ENCODE results near the gene PAK2.
A peak's percentile ranks its signal among the peaks of the same experiment; 100 is the strongest.
"Not testable (repeated sequence)": the region's sequence is repeated elsewhere in the genome, so short reads cannot be mapped to it uniquely, and the experiment has no call there.

The PAK2 gene

GRCh38 chr3:196739671-196740480 lies at the start of gene PAK2:
Gene PAK2, plus strand, starts transcription at chr3:196739857. Its CDS starts 42,790 bp downstream, at chr3:196782647.
- peak; percentile 89 for DNase-seq

GRCh38 chr3:196689941-196690660 lies 49.6 kb upstream of the PAK2 start:
- no peak for DNase-seq

GRCh38 chr3:196691386-196691785 lies 48.3 kb upstream of the PAK2 start:
- no peak for DNase-seq

GRCh38 chr3:196694202-196694638 lies 45.4 kb upstream of the PAK2 start:
- no peak for DNase-seq

- DNase-seq, result peak; percentile 9
Measured at GRCh38 chr3:196694941-196695848, 44.5 kb upstream of the PAK2 start.

GRCh38 chr3:196695849-196696226 lies 43.8 kb upstream of the PAK2 start:
- DNase-seq, result no peak

- DNase-seq, result no peak
Measured at GRCh38 chr3:196697270-196697669, 42.4 kb upstream of the PAK2 start.

- no peak for DNase-seq
Measured at GRCh38 chr3:196699749-196700148, 39.9 kb upstream of the PAK2 start.

- no peak for DNase-seq
Measured at GRCh38 chr3:196700801-196701200, 38.9 kb upstream of the PAK2 start.

- DNase-seq, result no peak
Measured at GRCh38 chr3:196706327-196706726, 33.3 kb upstream of the PAK2 start.

- no peak for DNase-seq
Measured at GRCh38 chr3:196706731-196707130, 32.9 kb upstream of the PAK2 start.

- DNase-seq, result no peak
Measured at GRCh38 chr3:196707566-196707965, 32.1 kb upstream of the PAK2 start.

- no peak for DNase-seq
Measured at GRCh38 chr3:196708467-196708866, 31.2 kb upstream of the PAK2 start.

GRCh38 chr3:196711838-196712513 lies 27.7 kb upstream of the PAK2 start, which contains the start of the genes CEP19 and PIGX:
Gene CEP19, minus strand, starts transcription at chr3:196712250. Its CDS starts 3,593 bp downstream, at chr3:196708657.
Gene PIGX, plus strand, starts transcription at chr3:196712377.
- peak; percentile 83 for DNase-seq

- DNase-seq, result peak; percentile 64
Measured at GRCh38 chr3:196712514-196713413, 26.9 kb upstream of the PAK2 start.

- DNase-seq, result not testable (repeated sequence)
Measured at GRCh38 chr3:196717162-196717561, 22.5 kb upstream of the PAK2 start.

GRCh38 chr3:196721097-196721496 lies 18.6 kb upstream of the PAK2 start:
- no peak for DNase-seq

GRCh38 chr3:196726788-196727675 lies 12.6 kb upstream of the PAK2 start:
- DNase-seq, result no peak

GRCh38 chr3:196735751-196736150 lies 3.9 kb upstream of the PAK2 start:
- DNase-seq, result no peak
